Prostate gland (tissue), 2 donors: ENCODE data around the gene ZMYM1. TPM values are rescaled to one million over a fixed set of nuclear protein-coding genes. Genes with fewer than 3 reads are reported as not detected.
"Not testable (repeated sequence)": the region's sequence is repeated elsewhere in the genome, so short reads cannot be mapped to it uniquely, and the experiment has no call there.

Experiments
- DNase-seq: peaks from one replicate; pipeline ENCODE4 v3.0.0-alpha.2; 2019; ENCODE audit warnings: low spot score
- H3K27ac ChIP-seq, 2 donors: fragments of 200-600 bp; sonication (generic); 2 replicates each; pipeline ENCODE4 v1.5.1; 2017 to 2019
- H3K27me3 ChIP-seq: fragments of 200-600 bp; sonication (generic); replicated peaks from 2 replicates; pipeline ENCODE4 v1.5.1; 2019; ENCODE audit not compliant: insufficient read depth
- H3K36me3 ChIP-seq, 2 donors: fragments of 200-600 bp; sonication (generic); 1 replicate in 1 of 2; 2 replicates in 1 of 2; pipeline versions ENCODE4 v1.5.1 to v1.8.1; 2017 to 2019
- H3K4me1 ChIP-seq: fragments of 200-600 bp; sonication (generic); replicated peaks from 2 replicates; pipeline ENCODE4 v1.5.1; 2019
- H3K4me3 ChIP-seq, 2 donors: fragments of 200-600 bp; sonication (generic); 2 replicates each; pipeline ENCODE4 v1.5.1; 2017 to 2019
- H3K9me3 ChIP-seq: fragments of 200-600 bp; sonication (generic); 2 replicates; pipeline ENCODE4 v1.5.1; 2017
- POLR2A ChIP-seq: fragments of 450-650 bp; IDR thresholded peaks from one replicate; pipeline ENCODE4 v1.6.1; 2016; ENCODE audit warnings: antibody characterized with exemption, mild to moderate bottlenecking
- POLR2AphosphoS5 ChIP-seq: sonication (generic); formaldehyde crosslinking; IDR thresholded peaks from one replicate; pipeline ENCODE4 v1.6.1; 2017; ENCODE audit warnings: antibody characterized with exemption
- WGBS: methylation state at CpG from one replicate; pipeline ENCODE4 v1.1.5; 2018; 5-methylcytosine and 5-hydroxymethylcytosine counted together
- intact Hi-C: fragments of 100-400 bp; cut with DNase I; formaldehyde crosslinking; loops from one replicate; pipeline ENCODE4 v1.14.2; 2022
- total RNA-seq, 2 donors: library from RNA; depleted of rRNA; stranded (reverse); fragments of >200 nt; gene quantifications; one replicate each; pipeline ENCODE4 v1.1.0, GENCODE V29; 2016
- TF ChIP-seq, protein P1 (sequence below), 4 experiments: fragments of 200-600 bp in 2 of 4; fragments of 450-650 bp in 2 of 4; sonication (generic) in 2 of 4; IDR thresholded peaks; 1 replicate in 3 of 4; 2 replicates in 1 of 4; pipeline ENCODE4 v1.5.1; 2016 to 2019; ENCODE audit warnings: antibody characterized with exemption in 4 of 4, mild to moderate bottlenecking in 2 of 4, moderate library complexity in 2 of 4

The ZMYM1 gene
- total RNA-seq, 2 donors from 2014 or later, result 12.0 to 31.5 TPM

DNA sequence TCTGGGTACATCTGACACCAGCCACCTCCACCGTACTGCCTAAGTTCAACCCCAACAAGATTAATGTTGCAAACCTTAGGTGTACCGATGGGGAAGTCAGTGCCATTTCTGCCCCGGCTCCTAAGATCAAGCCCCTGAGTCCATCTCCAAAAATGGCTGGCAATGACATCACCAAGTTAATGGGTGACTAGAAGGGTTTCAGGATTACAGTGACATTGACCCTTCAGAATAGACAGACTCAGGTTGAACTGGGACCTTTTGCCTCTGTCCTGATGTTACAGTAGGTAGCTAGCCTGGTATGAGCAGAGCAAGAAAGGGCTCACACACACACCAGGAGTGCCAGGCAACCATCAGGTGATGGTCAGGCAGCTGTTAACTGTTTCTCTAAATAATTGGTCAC, 25.8 kb upstream of the ZMYM1 start:
- no peak for DNase-seq
- Histone ChIP-seq H3K27me3 (no peaks in the 10 kb centered on the region), H3K27ac (no peak overlapping the region), H3K4me1 (no peaks in the 10 kb centered on the region), H3K9me3 (no peaks in the 10 kb centered on the region), H3K4me3 (no peak overlapping the region), H3K36me3 (no peaks in the 10 kb centered on the region)
- intact Hi-C loops, result no loop called here
- WGBS, result 95% methylated on average over 3 of the region's 3 CpGs
- TF ChIP-seq, protein P1, sequence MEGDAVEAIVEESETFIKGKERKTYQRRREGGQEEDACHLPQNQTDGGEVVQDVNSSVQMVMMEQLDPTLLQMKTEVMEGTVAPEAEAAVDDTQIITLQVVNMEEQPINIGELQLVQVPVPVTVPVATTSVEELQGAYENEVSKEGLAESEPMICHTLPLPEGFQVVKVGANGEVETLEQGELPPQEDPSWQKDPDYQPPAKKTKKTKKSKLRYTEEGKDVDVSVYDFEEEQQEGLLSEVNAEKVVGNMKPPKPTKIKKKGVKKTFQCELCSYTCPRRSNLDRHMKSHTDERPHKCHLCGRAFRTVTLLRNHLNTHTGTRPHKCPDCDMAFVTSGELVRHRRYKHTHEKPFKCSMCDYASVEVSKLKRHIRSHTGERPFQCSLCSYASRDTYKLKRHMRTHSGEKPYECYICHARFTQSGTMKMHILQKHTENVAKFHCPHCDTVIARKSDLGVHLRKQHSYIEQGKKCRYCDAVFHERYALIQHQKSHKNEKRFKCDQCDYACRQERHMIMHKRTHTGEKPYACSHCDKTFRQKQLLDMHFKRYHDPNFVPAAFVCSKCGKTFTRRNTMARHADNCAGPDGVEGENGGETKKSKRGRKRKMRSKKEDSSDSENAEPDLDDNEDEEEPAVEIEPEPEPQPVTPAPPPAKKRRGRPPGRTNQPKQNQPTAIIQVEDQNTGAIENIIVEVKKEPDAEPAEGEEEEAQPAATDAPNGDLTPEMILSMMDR (IDR thresholded peaks at IDR 0.05), result no peak
- TF ChIP-seq POLR2A (no peak), POLR2AphosphoS5 (no peak)

DNA sequence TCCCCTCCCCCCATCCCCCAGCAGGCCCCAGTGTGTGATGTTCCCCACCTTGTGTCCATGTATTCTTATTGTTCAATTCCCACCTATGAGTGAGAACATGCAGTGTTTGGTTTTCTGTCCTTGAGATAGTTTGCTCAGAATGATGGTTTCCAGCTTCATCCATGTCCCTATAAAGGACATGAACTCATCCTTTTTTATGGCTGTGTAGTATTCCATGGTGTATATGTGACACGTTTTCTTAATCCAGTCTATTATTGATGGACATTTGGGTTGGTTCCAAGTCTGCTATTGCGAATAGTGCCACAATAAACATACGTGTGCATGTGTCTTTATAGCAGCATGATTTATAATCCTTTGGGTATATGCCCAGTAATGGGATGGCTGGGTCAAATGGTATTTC, 24.9 kb upstream of the ZMYM1 start:
- H3K27me3 ChIP-seq, H3K4me1 ChIP-seq, H3K27ac ChIP-seq, H3K36me3 ChIP-seq, intact Hi-C loops, H3K9me3 ChIP-seq, DNase-seq, H3K4me3 ChIP-seq: not testable (repeated sequence)
- WGBS, result 37% methylated on average over 3 of the region's 3 CpGs

GRCh38 chr1:35058321-35058720, 20.9 kb upstream of the ZMYM1 start:
- DNase-seq, H3K4me3 ChIP-seq, H3K27me3 ChIP-seq, intact Hi-C loops, H3K36me3 ChIP-seq, H3K27ac ChIP-seq, H3K4me1 ChIP-seq, H3K9me3 ChIP-seq: not testable (repeated sequence)
- WGBS, result 89% methylated on average over 7 of the region's 7 CpGs

DNA sequence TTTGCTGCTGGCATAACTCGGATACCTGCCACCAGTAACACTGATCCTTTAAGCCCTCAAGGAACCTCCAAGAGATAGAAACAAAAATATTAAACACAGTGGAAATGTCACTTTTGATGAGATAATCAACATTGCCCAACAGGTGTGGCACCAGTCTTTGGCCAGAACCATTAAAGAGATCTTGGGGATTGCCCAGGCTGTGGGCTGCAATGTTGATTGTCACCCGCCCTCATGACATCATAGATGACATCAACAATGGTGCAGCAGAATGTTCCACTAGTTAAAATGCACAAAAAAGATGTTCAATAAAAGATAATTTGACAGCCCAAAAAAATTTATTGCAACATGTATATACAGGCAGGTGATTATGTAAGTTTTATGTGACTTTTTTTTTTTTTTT, 20.2 kb upstream of the ZMYM1 start:
- Histone ChIP-seq H3K27me3 (no peaks in the 10 kb centered on the region), H3K36me3 (no peaks in the 10 kb centered on the region), H3K4me1 (no peaks in the 10 kb centered on the region), H3K4me3 (no peak overlapping the region), H3K9me3 (no peaks in the 10 kb centered on the region), H3K27ac (no peak overlapping the region)
- 80% methylated on average over 2 of the region's 2 CpGs for WGBS
- no peak for DNase-seq
- intact Hi-C loops, result no loop called here
- TF ChIP-seq POLR2A (no peak), POLR2AphosphoS5 (no peak)
- TF ChIP-seq, protein P1 (IDR thresholded peaks at IDR 0.05), result no peak

GRCh38 chr1:35062518-35063196, 16.5 kb upstream of the ZMYM1 start:
- intact Hi-C loops, result no loop called here
- no peak for DNase-seq
- Histone ChIP-seq H3K27ac (no peak overlapping the region), H3K4me3 (no peak overlapping the region), H3K36me3 (no peaks in the 10 kb centered on the region), H3K27me3 (no peaks in the 10 kb centered on the region), H3K4me1 (no peaks in the 10 kb centered on the region), H3K9me3 (no peaks in the 10 kb centered on the region)
- TF ChIP-seq, protein P1 (IDR thresholded peaks at IDR 0.05), result no peak
- TF ChIP-seq POLR2AphosphoS5, result no peak
- TF ChIP-seq POLR2A, result no peak
- WGBS, result 20% methylated on average over 4 of the region's 4 CpGs

DNA sequence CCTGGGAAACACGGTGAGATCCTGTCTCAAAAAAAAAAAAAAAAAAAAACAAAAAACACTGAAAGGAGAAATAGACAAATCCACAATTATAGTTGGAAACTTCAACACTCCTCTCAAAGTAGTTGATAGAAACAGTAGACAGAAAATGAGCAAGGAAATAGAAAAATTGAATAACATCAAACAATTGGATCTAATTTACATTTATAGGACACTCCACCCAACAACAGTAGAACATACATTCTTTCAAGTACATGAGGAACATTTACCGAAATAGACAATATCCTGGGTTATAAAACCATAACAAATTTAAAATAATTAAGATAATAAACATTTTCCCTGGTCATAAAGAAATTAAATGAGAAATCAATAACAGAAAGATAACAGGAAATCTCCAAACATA, 14.9 kb upstream of the ZMYM1 start:
- TF ChIP-seq POLR2AphosphoS5 (no peak), POLR2A (no peak)
- TF ChIP-seq, protein P1 (IDR thresholded peaks at IDR 0.05), result no peak
- WGBS, result 77% methylated on average over 2 of the region's 2 CpGs
- no peak overlapping the region for H3K4me3 ChIP-seq
- no peaks in the 10 kb centered on the region for H3K4me1 ChIP-seq
- H3K36me3 ChIP-seq, result no peaks in the 10 kb centered on the region
- intact Hi-C loops, result no loop called here
- H3K27me3 ChIP-seq, result no peaks in the 10 kb centered on the region
- DNase-seq, result no peak
- H3K27ac ChIP-seq, result no peak overlapping the region
- H3K9me3 ChIP-seq, result no peaks in the 10 kb centered on the region
